DOHH2 (cell line): ENCODE measurements around the gene CASKIN1.

Experiments used
- EZH2phosphoT487 ChIP-seq: fragments of 200-600 bp; sonication (generic); IDR thresholded peaks from 2 replicates; pipeline ENCODE4 v1.6.1; 2017; ENCODE audit warnings: borderline replicate concordance, mild to moderate bottlenecking, antibody characterized with exemption, low read length, moderate library complexity, mixed read lengths
- TF ChIP-seq, protein P1 (sequence below): fragments of 200-600 bp; sonication (generic); IDR thresholded peaks from one replicate; pipeline ENCODE4 v1.5.1; 2014; ENCODE audit warnings: antibody characterized with exemption, mild to moderate bottlenecking, low read depth, low read length; ENCODE audit not compliant: poor library complexity, severe bottlenecking

DNA sequence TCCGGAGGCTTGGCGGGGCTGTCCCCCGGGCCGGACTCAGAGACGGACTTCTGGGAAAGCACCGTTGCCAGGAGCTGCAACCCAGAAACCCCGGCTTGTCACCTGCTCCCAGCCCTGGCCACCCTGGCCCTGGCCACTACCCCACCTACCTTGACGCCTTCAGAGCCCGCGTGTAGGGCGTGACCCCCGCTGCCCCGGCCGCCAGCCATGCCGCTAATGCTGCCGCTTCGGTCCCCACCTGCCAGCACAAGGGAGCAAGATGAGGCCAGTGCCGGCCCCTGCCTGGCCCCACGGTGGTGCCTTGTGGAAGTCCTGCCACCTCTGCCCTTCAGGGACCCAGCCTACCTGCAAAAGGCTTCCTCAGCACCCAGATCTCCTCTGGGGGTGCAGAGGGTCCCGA lies 11.4 kb downstream of the CASKIN1 start:
- TF ChIP-seq, protein P1, sequence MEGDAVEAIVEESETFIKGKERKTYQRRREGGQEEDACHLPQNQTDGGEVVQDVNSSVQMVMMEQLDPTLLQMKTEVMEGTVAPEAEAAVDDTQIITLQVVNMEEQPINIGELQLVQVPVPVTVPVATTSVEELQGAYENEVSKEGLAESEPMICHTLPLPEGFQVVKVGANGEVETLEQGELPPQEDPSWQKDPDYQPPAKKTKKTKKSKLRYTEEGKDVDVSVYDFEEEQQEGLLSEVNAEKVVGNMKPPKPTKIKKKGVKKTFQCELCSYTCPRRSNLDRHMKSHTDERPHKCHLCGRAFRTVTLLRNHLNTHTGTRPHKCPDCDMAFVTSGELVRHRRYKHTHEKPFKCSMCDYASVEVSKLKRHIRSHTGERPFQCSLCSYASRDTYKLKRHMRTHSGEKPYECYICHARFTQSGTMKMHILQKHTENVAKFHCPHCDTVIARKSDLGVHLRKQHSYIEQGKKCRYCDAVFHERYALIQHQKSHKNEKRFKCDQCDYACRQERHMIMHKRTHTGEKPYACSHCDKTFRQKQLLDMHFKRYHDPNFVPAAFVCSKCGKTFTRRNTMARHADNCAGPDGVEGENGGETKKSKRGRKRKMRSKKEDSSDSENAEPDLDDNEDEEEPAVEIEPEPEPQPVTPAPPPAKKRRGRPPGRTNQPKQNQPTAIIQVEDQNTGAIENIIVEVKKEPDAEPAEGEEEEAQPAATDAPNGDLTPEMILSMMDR: no peak
- TF ChIP-seq EZH2phosphoT487: no peak
